Right lobe of liver (tissue), 6 donors: ENCODE measurements around the gene ZNF565. TPM values are rescaled to one million over a fixed set of nuclear protein-coding genes. Genes with fewer than 3 reads are reported as not detected.
A peak's percentile ranks its signal among the peaks of the same experiment; 100 is the strongest.

ENCODE experiments used
- ATAC-seq, 4 donors: fragments of 200-7000 bp; cut with Tn5 transposase; one replicate each; pipeline ENCODE4 v1.9.1; 2020; ENCODE audit warnings: mild to moderate bottlenecking in 4 of 4, moderate library complexity in 4 of 4
- DNase-seq, 3 donors: peaks; one replicate each; pipeline ENCODE4 v3.0.0-alpha.2; 2020
- H3K27ac ChIP-seq, 3 donors: fragments of 200-600 bp; one replicate each; pipeline ENCODE4 v1.8.0; 2022
- H3K27me3 ChIP-seq, 2 donors: fragments of 200-600 bp; one replicate each; pipeline ENCODE4 v1.8.0; 2022
- H3K36me3 ChIP-seq, 4 donors: fragments of 200-600 bp; sonication (generic) in 1 of 4; one replicate each; pipeline versions ENCODE4 v1.5.1 to v1.8.0; 2017 to 2022; ENCODE audit warnings: control low read depth in 1 of 4
- H3K4me1 ChIP-seq, 4 donors: fragments of 200-600 bp; sonication (generic) in 1 of 4; one replicate each; pipeline versions ENCODE4 v1.5.1 to v1.8.0; 2017 to 2022; ENCODE audit warnings: control low read depth in 1 of 4
- H3K4me3 ChIP-seq, 3 donors: fragments of 200-600 bp; one replicate each; pipeline ENCODE4 v1.8.0; 2022
- H3K9me3 ChIP-seq, 4 donors: fragments of 200-600 bp; sonication (generic) in 1 of 4; one replicate each; pipeline versions ENCODE4 v1.5.1 to v1.8.0; 2017 to 2022; ENCODE audit warnings: control low read depth in 1 of 4
- POLR2A ChIP-seq: fragments of 450-650 bp; IDR thresholded peaks from one replicate; pipeline ENCODE4 v1.6.1; 2017; ENCODE audit warnings: antibody characterized with exemption, mild to moderate bottlenecking
- WGBS: methylation state at CpG from one replicate; pipeline ENCODE4 v1.1.6; 2018; ENCODE audit warnings: low coverage, low lambda C conversion rate; ENCODE audit not compliant: insufficient coverage; ENCODE audit errors: missing lambda C conversion rate; 5-methylcytosine and 5-hydroxymethylcytosine counted together
- intact Hi-C, 2 donors: fragments of 100-400 bp; cut with DNase I; formaldehyde crosslinking; loops; one replicate each; pipeline versions ENCODE4 v1.11.2 to v1.14.1; 2022
- total RNA-seq, 6 experiments: library from RNA; depleted of rRNA in 2 of 6; stranded (reverse); fragments of >200 nt in 2 of 6; fragmentation: NEBNext Ultra II Directional in 3 of 6; extraction: Animal tissue kit (Norgen Biotek cat#: 25700) in 3 of 6; gene quantifications; one replicate each; pipeline versions ENCODE4 v1.1.0 to v1.2.4, GENCODE V29; 2016 to 2023
- TF ChIP-seq, protein P1 (sequence below), 4 donors: fragments of 200-600 bp in 3 of 4; fragments of 450-650 bp in 1 of 4; IDR thresholded peaks; one replicate each; pipeline versions ENCODE4 v1.5.1 to v1.8.0; 2016 to 2022; ENCODE audit warnings: antibody characterized with exemption in 4 of 4, mild to moderate bottlenecking in 2 of 4
- donor health status: DM: no; HTN: yes; CAD: no.
- donor health status: DM: no; HTN: no; CAD: no.
- donor health status: DM: no; HTN: no; CAD: no.
- donor health status: DM: no; HTN: yes; CAD: no.
- donor health status: DM: no; HTN: yes; CAD: no.

ZNF565 gene
- total RNA-seq, 6 experiments from 2014 or later, result 0.37 to 3.6 (median 2.2) TPM

DNA sequence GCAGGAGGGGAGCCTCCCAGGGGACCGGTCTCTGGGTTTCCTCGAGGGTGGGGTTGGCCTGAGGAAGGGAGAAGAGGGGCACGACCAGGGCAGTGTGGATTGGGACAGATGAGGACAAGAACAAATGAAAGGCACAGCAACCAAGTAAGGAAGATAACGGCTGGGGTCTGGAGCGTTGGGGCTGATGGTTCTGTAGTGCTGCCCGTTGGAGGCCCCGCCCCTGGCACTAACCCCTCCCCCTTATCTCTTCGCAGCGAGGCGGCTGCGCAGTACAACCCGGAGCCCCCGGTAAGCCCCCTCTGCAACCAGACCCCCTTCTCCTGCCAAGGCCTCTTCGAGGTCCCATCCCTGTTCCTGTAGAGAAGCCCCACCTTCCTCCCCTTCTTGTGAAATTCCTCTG is 72.4 kb downstream of the ZNF565 start:
- DNase-seq, result no peak
- Histone ChIP-seq H3K27ac (no peak overlapping the region), H3K27me3 (no peaks in the 10 kb centered on the region), H3K4me3 (no peak overlapping the region), H3K4me1 (peaks cover 0 to 17% (median 0%) of the 10 kb centered on the region in 4 donors), H3K9me3 (no peaks in the 10 kb centered on the region), H3K36me3 (peaks cover 0 to 46% (median 29%) of the 10 kb centered on the region in 4 donors)
- intact Hi-C loops, result no loop called here
- no peak for ATAC-seq
- 94% methylated on average over 3 of the region's 14 CpGs for WGBS
- TF ChIP-seq, protein P1, sequence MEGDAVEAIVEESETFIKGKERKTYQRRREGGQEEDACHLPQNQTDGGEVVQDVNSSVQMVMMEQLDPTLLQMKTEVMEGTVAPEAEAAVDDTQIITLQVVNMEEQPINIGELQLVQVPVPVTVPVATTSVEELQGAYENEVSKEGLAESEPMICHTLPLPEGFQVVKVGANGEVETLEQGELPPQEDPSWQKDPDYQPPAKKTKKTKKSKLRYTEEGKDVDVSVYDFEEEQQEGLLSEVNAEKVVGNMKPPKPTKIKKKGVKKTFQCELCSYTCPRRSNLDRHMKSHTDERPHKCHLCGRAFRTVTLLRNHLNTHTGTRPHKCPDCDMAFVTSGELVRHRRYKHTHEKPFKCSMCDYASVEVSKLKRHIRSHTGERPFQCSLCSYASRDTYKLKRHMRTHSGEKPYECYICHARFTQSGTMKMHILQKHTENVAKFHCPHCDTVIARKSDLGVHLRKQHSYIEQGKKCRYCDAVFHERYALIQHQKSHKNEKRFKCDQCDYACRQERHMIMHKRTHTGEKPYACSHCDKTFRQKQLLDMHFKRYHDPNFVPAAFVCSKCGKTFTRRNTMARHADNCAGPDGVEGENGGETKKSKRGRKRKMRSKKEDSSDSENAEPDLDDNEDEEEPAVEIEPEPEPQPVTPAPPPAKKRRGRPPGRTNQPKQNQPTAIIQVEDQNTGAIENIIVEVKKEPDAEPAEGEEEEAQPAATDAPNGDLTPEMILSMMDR (IDR thresholded peaks at IDR 0.05), result no peak
- TF ChIP-seq POLR2A, result no peak

DNA sequence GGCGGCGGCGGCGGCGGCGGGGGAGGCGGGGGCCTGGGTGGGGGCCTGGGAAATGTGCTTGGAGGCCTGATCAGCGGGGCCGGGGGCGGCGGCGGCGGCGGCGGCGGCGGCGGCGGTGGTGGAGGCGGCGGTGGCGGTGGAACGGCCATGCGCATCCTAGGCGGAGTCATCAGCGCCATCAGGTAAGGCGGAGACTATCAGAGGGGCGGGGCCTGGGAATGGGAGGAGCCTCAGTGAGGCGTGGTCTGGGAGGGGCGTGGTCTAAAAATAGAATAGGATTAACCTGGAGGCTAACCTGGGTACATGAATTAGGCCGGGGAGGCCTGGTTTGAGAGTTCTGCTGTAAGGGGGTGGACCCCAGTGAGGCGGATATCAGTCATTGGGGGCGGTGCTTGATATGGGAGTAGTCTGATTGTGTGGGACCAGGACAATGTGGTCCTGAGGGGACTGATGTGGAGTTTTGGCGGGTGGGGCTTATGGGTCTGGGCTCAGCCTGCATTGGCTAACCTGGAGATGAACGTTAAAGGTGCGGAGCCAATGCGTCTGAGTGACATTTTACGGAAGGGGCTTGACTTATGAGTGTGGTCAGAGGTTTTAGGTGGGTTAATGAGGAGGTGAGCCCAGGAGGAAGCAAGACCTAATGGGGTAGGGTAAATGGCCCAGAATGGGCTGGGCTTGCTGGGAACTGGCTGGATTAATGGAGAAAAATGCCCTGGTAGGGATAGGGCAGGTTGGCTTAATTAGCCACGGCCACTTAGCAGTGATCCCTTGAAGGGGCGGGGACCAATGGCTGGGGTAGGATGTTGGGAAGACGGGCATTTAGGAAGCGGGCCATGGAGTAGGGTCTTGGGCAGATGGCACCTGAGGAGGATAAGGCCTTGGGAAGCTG is 73.2 kb downstream of the ZNF565 start:
- Histone ChIP-seq H3K27ac (peak overlapping the region; percentile 92 to 97 (median 94)), H3K9me3 (no peaks in the 10 kb centered on the region), H3K27me3 (no peaks in the 10 kb centered on the region), H3K4me1 (peaks cover 0 to 23% (median 1%) of the 10 kb centered on the region in 4 donors), H3K36me3 (peaks cover 0 to 38% (median 23%) of the 10 kb centered on the region in 4 donors), H3K4me3 (peak overlapping the region; percentile 75 to 86 (median 76))
- peak; percentile 89 to 92 (median 91) for DNase-seq
- intact Hi-C loops, result no loop called here
- TF ChIP-seq, protein P1 (IDR thresholded peaks at IDR 0.05), result no peak
- TF ChIP-seq POLR2A, result peak; percentile 47
- ATAC-seq, result peak; percentile 66 to 76 (median 72)
- WGBS, result 26% methylated on average over 19 of the region's 42 CpGs

DNA sequence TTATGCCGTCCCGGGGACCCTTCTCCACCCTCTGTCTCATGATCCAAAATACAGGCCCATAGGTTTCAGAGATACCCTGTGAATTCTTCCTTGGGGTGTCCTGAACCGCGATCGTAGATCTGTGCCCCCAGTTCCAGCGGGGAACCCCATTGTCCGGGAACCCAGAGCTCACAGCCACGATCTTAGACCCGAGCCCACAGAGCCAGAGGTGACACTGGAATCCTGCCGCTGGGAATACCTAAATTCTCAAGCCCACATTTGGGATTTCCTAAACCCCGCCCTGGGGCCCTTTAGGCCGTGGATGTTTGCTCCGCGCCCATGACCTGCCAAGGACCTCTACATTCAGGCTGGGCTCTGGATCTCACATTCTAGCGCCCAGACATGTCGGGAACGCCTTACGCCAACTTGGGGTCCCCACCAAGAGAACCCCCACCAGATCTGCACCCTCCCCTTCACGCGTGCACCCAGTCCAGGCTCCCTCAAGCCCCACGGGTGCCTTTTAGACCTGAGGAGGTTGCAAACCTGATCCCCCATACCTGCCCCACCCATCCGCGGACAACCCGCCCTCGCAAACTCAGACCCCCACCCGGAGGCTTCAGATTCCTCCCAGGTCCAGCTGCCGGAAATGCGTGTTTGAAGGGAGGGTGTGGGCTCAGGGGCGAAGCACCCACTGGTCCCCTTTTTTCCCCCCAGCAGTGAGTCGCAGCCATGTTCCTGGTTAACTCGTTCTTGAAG is 74.0 kb downstream of the ZNF565 start:
- H3K4me3 ChIP-seq, result peak overlapping the region; percentile 75 to 86 (median 76)
- peak; percentile 2 to 32 (median 10) for ATAC-seq
- 0% methylated on average over 18 of the region's 31 CpGs for WGBS
- peaks cover 0 to 23% (median 1%) of the 10 kb centered on the region in 4 donors for H3K4me1 ChIP-seq
- H3K27me3 ChIP-seq, result no peaks in the 10 kb centered on the region
- intact Hi-C loops, result no loop called here
- H3K9me3 ChIP-seq, result no peaks in the 10 kb centered on the region
- peak overlapping the region; percentile 92 to 97 (median 94) for H3K27ac ChIP-seq
- peaks cover 0 to 30% (median 18%) of the 10 kb centered on the region in 4 donors for H3K36me3 ChIP-seq
- peak; percentile 45 to 65 (median 64) for DNase-seq
- no peak for TF ChIP-seq POLR2A
- TF ChIP-seq, protein P1 (IDR thresholded peaks at IDR 0.05), result no peak

DNA sequence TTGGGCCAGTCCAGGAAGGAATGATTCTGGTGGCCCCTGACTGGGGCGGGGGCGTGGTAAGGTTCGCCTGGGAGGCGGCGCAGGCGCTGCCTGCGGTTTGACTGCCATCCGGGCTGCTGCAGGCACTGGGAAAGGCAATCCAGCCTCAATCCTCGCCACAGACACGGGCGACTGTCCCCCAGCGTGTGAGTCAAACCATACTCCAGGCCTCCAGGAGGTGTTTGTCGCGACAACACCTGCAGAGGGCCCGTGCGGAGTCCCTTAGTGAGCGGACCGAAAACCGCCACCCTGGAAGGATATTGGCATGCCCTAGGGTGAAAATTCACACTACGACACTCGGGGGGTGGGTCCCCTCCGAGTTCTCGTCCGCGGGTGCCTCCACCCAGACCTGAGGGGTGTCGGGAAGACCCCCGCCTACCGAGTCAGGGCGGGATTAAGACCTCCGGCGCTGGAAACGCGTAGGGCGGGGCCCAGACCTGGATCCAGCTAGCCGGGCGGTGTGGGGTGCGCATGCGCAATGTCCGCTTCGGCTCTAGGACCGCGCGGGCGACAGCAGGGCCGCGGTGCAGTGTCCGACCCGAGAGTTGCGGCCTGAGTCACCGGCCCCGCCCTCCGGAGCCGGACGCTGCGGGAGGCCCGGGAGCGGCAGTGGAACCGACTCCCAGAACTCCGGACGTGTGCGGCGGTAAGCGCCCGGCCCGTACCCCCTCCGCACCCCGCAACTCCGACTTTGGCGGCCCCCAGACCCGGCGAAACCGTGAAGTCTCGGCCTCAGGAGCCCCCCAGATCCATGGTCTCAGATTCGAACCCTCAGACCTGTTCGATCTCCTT is 74.8 kb downstream of the ZNF565 start, which contains the start of gene CAPNS1:
CAPNS1 (plus strand) TSS at position 594 of the 831 bp plus-strand sequence. CDS start 946 bp downstream, outside the sequence.
- DNase-seq (peak; percentile 99), ATAC-seq (peak; percentile 84 to 93 (median 88))
- peak within 1 kb of the TSS; percentile 75 to 86 (median 76) for H3K4me3 ChIP-seq
- WGBS, result 0% methylated on average over 10 of the region's 75 CpGs
- peak; percentile 97 for TF ChIP-seq POLR2A
- TF ChIP-seq, protein P1 (IDR thresholded peaks at IDR 0.05), result peak in 1 of 4 donors; percentile 13
- peak within 1 kb of the TSS; percentile 92 to 97 (median 94) for H3K27ac ChIP-seq
- intact Hi-C loops, result no loop called here
- no peaks in the 10 kb centered on the region for H3K9me3 ChIP-seq
- peaks cover 0 to 22% (median 16%) of the 10 kb centered on the region in 4 donors for H3K36me3 ChIP-seq
- H3K27me3 ChIP-seq, result no peaks in the 10 kb centered on the region
- peaks cover 0 to 23% (median 1%) of the 10 kb centered on the region in 4 donors for H3K4me1 ChIP-seq
